HG03135 (cell line): Measurements from ENCODE around the gene MRPL36.

Experiments used
- ATAC-seq: cut with Tn5 transposase; IDR thresholded peaks from one replicate; pipeline ENCODE4 v1.9.1; 2021; ENCODE audit warnings: mild to moderate bottlenecking, moderate library complexity; ENCODE audit not compliant: unreplicated experiment

The MRPL36 gene

GRCh38 chr5:1782385-1783215, 17.0 kb downstream of the MRPL36 start:
- ATAC-seq: peak; percentile 10

DNA sequence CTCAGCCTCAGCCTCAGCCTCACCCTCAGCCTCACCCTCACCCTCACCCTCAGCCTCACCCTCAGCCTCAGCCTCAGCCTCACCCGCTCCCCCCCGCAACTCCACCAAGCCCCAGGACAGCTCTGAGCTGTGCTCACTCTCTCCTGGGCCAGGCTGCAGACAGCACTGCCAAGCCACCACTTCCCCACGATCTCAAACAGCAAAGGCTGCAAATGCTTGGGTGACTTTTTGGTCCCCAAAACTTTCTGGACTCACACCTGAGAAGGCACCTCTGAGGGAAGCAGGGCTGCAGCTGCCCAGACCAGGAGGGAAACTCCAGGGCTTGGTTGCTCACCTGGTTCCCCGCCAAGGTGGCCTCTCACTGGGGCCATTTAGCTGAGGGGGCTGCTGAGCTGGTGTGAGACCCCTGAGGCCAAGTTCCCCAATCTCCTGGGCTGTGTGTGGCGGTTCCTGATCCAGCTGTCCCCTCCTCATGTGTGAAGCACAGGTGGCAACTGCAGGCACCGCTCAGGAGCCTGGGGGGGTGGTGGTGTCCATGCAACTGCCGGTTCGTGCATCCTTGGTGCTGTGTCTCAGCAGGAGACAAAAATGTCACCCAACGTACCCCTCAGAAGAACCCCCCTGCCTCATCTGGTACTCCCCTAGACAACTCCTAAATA, 17.8 kb downstream of the MRPL36 start:
- no peak for ATAC-seq

DNA sequence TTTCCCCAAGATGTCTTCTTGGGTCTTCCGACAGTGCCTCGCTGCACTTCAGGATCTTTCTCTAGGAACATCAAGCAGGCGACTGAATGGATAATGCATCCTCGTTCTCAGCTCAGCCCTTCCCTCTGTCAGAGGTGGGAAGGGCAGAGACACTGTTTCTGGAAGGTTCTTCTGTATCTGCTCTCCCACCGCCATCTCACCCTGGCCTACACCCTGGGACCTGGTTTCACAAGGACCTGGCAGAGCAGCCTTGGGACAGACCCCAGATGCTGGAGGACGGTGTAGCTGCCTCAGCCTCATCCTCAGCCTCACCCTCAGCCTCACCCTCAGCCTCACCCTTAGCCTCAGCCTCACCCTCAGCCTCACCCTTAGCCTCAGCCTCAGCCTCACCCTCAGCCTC, 18.5 kb downstream of the MRPL36 start:
- no peak for ATAC-seq

DNA sequence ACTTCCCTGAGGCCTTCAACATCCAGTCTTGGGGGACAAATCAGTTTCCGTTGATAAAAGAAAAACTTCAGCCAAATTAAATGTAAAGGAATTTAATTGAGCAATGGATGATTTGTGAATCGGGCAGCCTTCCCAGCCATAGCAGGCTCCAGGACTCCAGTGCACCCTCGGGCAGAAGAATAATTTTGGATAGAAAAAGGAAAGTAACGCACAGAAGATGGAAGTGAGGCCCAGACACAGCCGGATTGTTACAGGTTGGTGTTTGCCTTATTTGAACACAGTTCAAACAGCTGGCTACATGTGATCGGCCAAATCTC, 19.1 kb downstream of the MRPL36 start:
- no peak for ATAC-seq

- ATAC-seq: no peak
Measured at GRCh38 chr5:1779782-1780613, 19.6 kb downstream of the MRPL36 start.

DNA sequence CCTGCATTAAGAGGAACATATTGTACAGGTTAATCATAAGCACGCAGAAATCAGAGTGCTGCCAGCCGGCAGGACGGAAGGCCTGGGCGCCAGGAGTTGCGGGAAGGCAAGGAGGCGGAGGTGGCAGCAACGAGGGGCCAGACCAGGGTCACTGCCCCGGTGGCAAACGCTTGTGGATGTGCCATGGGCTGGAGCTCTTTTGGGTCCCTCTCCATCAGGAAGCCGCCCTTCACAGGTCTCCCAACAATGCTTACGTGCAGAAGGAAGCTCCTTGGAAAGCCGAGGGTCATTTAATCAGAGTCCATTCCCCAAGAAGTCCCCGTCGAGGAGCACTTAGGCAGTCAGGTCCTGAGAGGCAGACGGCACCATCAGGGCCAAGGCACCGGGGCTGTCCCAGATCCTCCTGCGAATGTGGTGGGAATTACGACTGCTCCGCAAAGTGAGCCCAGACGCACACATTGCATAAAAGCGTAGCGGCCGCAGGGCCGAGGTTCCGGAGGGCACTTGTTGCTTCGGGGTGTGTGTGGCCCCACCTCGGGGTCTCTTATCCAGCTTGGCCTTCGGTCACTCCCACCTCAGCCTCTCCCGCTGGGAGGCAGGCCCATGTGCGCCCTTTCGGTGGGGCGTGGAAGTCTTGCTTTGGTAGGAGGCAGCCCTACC, 20.5 kb downstream of the MRPL36 start:
- no peak for ATAC-seq

DNA sequence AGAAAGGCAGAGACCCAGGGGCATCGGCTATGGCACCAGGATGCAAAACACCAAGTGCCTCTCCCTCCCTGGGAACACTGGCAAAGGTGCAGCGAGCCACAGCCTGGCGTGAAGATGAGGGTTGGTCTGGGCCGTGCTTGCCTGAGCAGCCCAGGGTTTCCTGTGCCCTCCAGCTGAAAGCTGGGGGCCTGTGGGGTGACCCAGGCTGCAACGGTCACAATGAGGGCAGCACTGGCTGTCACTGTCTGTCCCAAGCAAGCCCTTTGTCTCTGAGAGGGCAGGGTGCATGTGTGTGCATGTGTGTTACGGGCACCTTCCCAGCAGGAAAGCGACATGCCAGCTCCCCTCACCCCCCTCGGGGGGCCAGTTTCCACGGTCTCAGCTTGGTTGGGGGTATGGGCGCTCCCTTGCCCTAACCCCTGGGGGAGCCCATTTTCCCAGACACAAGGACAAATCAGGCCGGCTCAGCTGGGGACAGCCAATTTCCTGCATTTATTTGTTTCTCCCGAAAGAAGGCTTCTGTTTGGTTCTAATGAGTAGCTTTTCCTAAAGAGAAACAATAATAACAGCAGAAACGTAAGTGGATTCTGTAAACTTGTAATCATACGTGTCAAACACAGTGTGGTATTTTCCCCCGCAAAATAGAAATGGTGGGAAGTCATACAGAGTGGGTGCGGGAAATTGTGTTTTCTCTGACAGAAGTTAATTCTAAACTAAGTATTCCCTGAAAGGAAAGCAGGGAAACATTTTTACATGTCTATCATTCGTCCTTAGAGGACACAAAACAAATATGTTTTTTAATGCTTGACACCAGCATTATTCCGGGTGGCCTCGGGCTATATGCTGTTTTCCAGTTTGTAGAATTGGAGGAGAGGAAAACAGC, 21.3 kb downstream of the MRPL36 start:
- no peak for ATAC-seq

DNA sequence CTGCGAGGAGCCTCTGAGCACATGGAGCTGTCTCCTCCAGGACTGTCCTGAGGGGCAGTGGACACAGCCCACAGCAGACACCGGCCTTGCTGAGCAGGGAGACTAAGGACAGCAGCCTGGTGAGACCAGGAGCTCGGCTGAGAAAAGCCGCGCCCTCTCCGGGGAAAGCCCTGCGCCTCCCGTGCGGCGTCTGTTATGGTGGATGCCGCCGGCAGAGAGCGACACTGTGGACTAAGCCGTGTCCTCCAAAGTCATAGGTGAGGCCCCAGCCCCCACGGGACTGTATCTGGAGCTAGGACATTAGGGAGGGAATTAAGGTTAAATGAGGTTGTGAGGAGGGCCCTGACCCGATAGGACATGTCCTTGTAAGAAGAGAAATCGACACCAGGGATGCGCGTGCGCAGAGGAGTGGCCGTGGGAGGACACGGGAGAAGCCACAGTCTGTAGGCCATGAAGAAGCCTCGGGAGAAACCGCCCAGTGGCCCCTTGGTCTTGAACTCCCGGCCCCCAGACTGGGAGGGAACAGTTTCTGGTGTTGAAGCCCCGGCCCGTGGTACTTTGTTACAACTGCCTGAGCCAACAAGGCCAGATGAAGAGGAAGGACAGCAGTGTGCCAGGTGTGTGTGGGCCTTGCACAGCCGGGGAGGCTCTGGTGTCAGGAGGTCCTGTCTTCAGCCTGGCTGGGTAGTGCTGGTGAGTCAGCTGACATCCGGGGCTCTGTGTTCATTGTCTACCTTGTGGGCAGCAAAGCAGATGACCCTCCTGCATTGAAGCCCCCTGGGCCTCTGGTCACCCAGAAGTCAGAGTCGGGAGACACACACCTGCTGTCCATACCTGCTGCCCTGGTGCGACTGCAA, 22.1 kb downstream of the MRPL36 start:
- no peak for ATAC-seq

GRCh38 chr5:1776831-1777230, 22.8 kb downstream of the MRPL36 start:
- ATAC-seq: no peak

DNA sequence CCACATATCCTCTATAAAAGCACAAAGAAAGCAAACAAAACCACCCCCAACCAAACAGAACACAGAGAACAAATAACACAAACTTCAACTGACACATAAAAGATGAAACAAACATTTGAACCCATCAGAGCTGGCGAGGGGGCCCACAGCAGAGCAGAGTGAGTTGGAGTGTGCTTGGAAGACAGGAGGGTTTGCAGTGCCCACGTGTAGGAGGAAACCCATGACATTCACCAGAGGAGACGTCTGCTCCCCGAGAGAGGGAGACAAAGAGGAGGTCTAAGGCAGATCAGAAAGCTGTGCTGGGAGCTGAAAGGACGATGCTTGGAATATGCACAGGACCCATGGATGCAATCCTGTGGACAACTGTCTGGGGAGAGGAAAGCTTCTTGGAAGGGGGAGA, 27.0 kb downstream of the MRPL36 start:
- ATAC-seq: no peak

GRCh38 chr5:1771149-1772065, 28.2 kb downstream of the MRPL36 start:
- no peak for ATAC-seq

DNA sequence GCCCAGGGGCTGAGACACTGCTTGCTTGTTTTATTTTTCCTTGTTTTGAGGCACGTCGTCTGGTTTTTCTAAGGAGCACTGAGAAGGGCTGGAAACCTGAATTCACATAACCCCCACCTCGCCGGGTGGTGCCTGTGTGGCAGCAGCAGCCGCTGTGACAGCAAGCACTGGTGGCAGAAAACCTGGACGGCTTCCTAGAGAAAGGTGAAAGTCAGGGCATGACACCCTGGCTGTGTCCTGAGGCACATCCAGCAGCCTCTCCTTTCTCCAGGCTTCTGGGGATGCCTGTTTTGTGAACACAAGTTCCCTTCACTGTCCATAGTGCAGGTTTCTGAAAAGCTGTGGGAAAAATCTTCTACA, 29.2 kb downstream of the MRPL36 start:
- ATAC-seq: no peak

DNA sequence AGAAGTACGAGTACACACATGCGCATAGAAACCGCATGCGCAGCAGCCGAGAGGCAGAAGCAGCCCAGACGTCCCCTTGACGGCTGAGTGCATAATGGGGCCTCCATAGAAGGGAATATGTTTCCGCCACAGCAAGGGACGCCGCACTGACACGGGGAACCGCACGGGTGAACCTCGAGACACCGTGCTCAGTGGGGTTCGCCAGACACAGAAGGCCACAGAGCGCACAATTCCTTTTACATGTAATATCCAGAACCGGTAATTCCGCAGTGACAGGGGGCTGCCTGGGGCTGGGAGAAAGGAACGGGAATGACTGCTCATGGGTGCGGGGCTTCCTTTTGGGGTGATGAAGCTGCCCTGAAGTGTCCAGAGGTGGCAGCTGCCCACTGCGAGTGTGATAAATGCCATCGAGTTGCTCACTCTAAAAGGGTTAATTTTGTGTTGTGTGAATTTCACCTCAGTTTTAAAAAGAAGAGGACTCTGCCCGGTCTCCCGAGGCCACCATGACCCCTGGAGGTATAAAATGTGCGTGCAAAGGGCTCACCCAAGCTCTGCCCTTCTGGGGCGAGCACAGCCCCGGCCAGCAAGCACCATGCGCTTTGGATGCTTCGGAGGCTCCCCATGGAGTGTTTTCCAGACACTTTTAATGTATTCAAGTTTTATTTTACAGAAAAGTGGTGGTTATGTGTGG, 29.7 kb downstream of the MRPL36 start:
- no peak for ATAC-seq

GRCh38 chr5:1769017-1769640, 30.5 kb downstream of the MRPL36 start:
- no peak for ATAC-seq

- no peak for ATAC-seq
Measured at GRCh38 chr5:1768283-1769000, 31.2 kb downstream of the MRPL36 start.

DNA sequence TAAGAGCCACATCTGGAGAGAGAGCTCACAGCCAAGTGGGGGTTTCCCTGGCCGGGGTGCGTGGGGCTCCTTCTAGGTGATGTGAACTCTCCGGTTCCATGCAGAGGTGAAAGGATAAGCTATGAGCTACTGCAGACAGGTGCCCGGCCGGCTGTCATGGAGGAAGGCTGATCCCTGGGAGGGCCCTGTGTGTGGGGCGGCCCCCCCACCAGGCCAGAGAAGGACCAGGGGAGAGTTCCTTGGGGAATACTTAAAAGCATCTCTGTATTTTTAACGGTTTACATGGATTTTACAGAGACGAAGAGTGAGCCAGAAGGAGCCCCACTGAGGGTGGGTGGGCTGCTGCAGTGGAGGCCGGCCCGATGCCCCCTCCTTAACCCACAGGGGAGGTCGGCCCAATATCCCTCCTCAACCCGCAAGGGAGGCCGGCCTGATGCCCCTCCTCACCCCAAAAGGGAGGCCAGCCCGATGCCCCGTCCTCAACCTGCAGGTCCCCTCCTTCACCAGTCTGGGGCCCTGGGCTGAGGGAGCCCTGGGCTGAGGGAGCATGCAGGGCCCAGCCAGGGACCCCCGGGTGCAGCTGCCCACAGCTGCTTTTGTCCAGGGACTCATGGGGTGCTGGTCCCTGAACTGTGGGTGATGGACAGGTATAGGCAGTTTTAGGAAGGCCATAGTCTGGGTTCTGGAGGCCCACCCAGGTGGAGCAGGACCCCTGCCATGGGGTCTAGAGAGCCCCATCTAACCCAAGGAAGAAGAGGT, 31.9 kb downstream of the MRPL36 start:
- no peak for ATAC-seq
